Lung (tissue), 12 donors: ENCODE data around the gene SH3GLB1. TPM values are rescaled to one million over a fixed set of nuclear protein-coding genes. Genes with fewer than 3 reads are reported as not detected.

Experiments used
- ATAC-seq: fragments of 200-7000 bp; cut with Tn5 transposase; one replicate; pipeline ENCODE4 v1.9.1; 2020; ENCODE audit warnings: moderate number of reproducible peaks; ENCODE audit not compliant: insufficient read depth, low FRiP score
- DNase-seq, 3 donors: peaks; one replicate each; pipeline ENCODE4 v3.0.0-alpha.2; 2013 to 2017
- H3K27ac ChIP-seq, 2 donors: one replicate each; pipeline ENCODE4 v1.5.1; 2013; ENCODE audit warnings: mild to moderate bottlenecking in 2 of 2, moderate library complexity in 2 of 2, control low read depth in 1 of 2, inconsistent platforms in 1 of 2, low read depth in 1 of 2, low read length in 1 of 2
- H3K27me3 ChIP-seq, 3 donors: one replicate each; pipeline ENCODE4 v1.5.1; 2013; ENCODE audit warnings: low read length in 2 of 3; ENCODE audit not compliant: control insufficient read depth in 3 of 3, insufficient read depth in 3 of 3
- H3K36me3 ChIP-seq, 4 donors: one replicate each; pipeline ENCODE4 v1.5.1; 2013; ENCODE audit warnings: low read length in 4 of 4, mild to moderate bottlenecking in 1 of 4, moderate library complexity in 1 of 4; ENCODE audit not compliant: control insufficient read depth in 4 of 4, insufficient read depth in 4 of 4
- H3K4me1 ChIP-seq, 5 donors: one replicate each; pipeline ENCODE4 v1.5.1; 2013; ENCODE audit warnings: low read length in 5 of 5, mild to moderate bottlenecking in 2 of 5, moderate library complexity in 1 of 5; ENCODE audit not compliant: control insufficient read depth in 5 of 5, insufficient read depth in 5 of 5
- H3K4me3 ChIP-seq: one replicate; pipeline ENCODE4 v1.5.1; 2013; ENCODE audit warnings: mild to moderate bottlenecking, control low read depth, moderate library complexity
- H3K9ac ChIP-seq, 2 donors: one replicate each; pipeline ENCODE4 v1.5.1; 2013; ENCODE audit warnings: low read length in 2 of 2, control low read depth in 1 of 2; ENCODE audit not compliant: insufficient read depth in 1 of 2
- H3K9me3 ChIP-seq, 4 donors: one replicate each; pipeline ENCODE4 v1.5.1; 2013; ENCODE audit warnings: low read length in 3 of 4, mild to moderate bottlenecking in 1 of 4, moderate library complexity in 1 of 4; ENCODE audit not compliant: control insufficient read depth in 4 of 4, insufficient read depth in 3 of 4
- WGBS, 2 donors: extraction: QIAGEN DNeasy Blood & Tissue Kit; methylation state at CpG; one replicate each; pipeline ENCODE4 v1.1.7; 2013; 5-methylcytosine and 5-hydroxymethylcytosine counted together
- polyA plus RNA-seq, 2 donors: library from polyadenylated mRNA; stranded (reverse); fragments of 200-250 nt; gene quantifications; one replicate each; pipeline ENCODE4 v1.2.1, GENCODE V29; 2013
- total RNA-seq, 2 donors: library from RNA; depleted of rRNA in 1 of 2; stranded (reverse); fragments of >200 nt in 1 of 2; gene quantifications; one replicate each; pipeline ENCODE4 v1.2.1, GENCODE V29; 2014 to 2021
- TF ChIP-seq, protein P1 (sequence below): IDR thresholded peaks from 2 replicates; pipeline ENCODE4 v1.5.1; 2012; ENCODE audit warnings: mild to moderate bottlenecking; ENCODE audit errors: control extremely low read depth, extremely low read depth
- donor health status: control.
- donor health status: control.
- donor health status: Bipolar disorder and iron deficiency.
- donor health status: healthy.
- donor health status: DM: yes; HTN: yes; CAD: no.

SH3GLB1 gene
- total and polyA plus RNA-seq, 4 donors, result 26.9 to 81.0 (median 69.5) TPM

DNA sequence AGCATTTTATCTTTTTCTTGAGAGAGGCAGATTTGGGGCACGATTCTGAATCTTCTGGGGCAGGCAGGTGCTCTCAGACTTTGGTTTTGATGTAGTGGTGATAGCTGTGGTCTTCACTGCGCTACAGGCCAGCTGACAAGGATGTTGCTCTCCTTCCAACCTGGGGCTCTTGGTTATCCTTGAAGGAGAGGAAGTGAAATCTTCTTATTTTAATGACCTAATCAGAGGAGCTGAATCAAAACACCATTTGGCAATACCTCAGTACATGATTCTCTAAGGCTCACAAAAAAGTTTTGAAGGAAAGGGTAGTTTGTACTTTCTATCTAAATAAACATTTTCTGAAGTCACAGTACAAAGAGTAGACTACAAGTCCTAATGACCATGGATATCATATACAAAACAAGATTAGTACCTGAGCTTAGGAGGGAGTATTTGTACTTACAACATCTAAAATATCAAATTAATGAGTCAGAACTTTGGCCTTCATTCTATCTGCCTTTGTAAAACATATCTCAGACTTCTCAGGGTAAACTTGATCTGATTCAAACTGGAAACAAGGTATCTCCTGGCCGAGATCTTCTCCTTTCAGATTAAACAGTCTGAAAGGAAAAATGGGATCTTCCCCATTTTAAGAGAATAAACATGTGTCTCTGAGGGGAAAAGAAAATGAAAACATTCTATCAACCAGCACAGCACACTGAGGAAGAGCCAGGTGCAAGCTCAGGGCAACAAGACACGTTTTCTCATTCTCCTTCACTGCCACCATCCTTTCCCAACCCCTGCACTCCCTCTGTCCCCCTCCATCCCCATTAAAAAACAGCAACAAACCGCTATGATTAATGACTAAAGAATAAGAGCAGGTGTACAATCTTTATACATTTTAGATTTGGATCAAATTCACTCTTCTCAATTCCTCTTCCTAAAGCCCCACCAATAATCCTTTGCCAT is 69.2 kb downstream of the SH3GLB1 start:
- H3K36me3 ChIP-seq, result no peaks in the 10 kb centered on the region
- WGBS, 2 donors, result 47 to 52% methylated on average over 5 of the region's 5 CpGs
- no peaks in the 10 kb centered on the region for H3K27me3 ChIP-seq
- H3K9ac ChIP-seq, result no peak overlapping the region
- peaks cover 0 to 17% (median 9%) of the 10 kb centered on the region in 5 donors for H3K4me1 ChIP-seq
- H3K9me3 ChIP-seq, result no peaks in the 10 kb centered on the region
- H3K4me3 ChIP-seq, result no peak overlapping the region
- no peak for DNase-seq
- TF ChIP-seq, protein P1, sequence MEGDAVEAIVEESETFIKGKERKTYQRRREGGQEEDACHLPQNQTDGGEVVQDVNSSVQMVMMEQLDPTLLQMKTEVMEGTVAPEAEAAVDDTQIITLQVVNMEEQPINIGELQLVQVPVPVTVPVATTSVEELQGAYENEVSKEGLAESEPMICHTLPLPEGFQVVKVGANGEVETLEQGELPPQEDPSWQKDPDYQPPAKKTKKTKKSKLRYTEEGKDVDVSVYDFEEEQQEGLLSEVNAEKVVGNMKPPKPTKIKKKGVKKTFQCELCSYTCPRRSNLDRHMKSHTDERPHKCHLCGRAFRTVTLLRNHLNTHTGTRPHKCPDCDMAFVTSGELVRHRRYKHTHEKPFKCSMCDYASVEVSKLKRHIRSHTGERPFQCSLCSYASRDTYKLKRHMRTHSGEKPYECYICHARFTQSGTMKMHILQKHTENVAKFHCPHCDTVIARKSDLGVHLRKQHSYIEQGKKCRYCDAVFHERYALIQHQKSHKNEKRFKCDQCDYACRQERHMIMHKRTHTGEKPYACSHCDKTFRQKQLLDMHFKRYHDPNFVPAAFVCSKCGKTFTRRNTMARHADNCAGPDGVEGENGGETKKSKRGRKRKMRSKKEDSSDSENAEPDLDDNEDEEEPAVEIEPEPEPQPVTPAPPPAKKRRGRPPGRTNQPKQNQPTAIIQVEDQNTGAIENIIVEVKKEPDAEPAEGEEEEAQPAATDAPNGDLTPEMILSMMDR, result no peak
- no peak for ATAC-seq
- peak overlapping the region; percentile 69 to 86 for H3K27ac ChIP-seq

- H3K9ac ChIP-seq, result no peak overlapping the region
- TF ChIP-seq, protein P1, result no peak
- H3K36me3 ChIP-seq, result no peaks in the 10 kb centered on the region
- ATAC-seq (peak; percentile 93), DNase-seq (peak; percentile 85 to 91 (median 87))
- no peak overlapping the region for H3K4me3 ChIP-seq
- peaks cover 0 to 2% (median 0%) of the 10 kb centered on the region in 4 donors for H3K9me3 ChIP-seq
- 26 to 34% methylated on average over 11 of the region's 11 CpGs for WGBS, 2 donors
- H3K27ac ChIP-seq, result peak overlapping the region; percentile 69 to 86
- H3K27me3 ChIP-seq, result no peaks in the 10 kb centered on the region
- peaks cover 0 to 17% (median 9%) of the 10 kb centered on the region in 5 donors for H3K4me1 ChIP-seq
These were observed 70.2 kb downstream of the SH3GLB1 start for GRCh38 chr1:86774305-86775295.

DNA sequence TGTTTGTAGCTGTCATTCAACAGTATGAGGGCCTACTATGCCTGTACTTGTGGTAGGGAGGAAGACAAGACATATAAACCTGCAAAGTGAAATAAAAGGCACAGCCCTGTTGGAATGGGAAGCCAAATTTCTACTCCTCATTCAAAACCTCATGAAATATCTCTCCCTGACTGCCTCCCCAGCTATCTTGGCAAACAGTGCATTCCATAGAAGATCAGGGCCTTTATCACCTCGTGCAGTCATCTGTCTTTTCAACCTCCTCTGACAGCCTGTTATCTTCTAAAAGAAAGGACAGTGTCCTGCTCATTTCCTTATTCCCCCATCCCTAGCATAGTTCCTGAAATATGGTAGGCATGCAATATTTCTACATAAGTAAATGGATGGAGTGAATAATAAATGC is 71.0 kb downstream of the SH3GLB1 start:
- Histone ChIP-seq H3K9me3 (peaks cover 0 to 2% (median 0%) of the 10 kb centered on the region in 4 donors), H3K27me3 (no peaks in the 10 kb centered on the region), H3K9ac (no peak overlapping the region), H3K36me3 (no peaks in the 10 kb centered on the region), H3K4me1 (peaks cover 0 to 19% (median 9%) of the 10 kb centered on the region in 5 donors), H3K4me3 (no peak overlapping the region), H3K27ac (no peak overlapping the region)
- ATAC-seq (no peak), DNase-seq (no peak)
- TF ChIP-seq, protein P1, result no peak
- WGBS, 2 donors, result 49 to 73% methylated on average over 1 of the region's 1 CpG
